ENCODE results near the gene DHX34. TPM values are rescaled to one million over a fixed set of nuclear protein-coding genes. Genes with fewer than 3 reads are reported as not detected.
"Not testable (repeated sequence)": the region's sequence is repeated elsewhere in the genome, so short reads cannot be mapped to it uniquely, and the experiment has no call there.

Gene DHX34
- total RNA-seq, 2 experiments from 2014 or later = 17.4 to 19.5 TPM

DNA sequence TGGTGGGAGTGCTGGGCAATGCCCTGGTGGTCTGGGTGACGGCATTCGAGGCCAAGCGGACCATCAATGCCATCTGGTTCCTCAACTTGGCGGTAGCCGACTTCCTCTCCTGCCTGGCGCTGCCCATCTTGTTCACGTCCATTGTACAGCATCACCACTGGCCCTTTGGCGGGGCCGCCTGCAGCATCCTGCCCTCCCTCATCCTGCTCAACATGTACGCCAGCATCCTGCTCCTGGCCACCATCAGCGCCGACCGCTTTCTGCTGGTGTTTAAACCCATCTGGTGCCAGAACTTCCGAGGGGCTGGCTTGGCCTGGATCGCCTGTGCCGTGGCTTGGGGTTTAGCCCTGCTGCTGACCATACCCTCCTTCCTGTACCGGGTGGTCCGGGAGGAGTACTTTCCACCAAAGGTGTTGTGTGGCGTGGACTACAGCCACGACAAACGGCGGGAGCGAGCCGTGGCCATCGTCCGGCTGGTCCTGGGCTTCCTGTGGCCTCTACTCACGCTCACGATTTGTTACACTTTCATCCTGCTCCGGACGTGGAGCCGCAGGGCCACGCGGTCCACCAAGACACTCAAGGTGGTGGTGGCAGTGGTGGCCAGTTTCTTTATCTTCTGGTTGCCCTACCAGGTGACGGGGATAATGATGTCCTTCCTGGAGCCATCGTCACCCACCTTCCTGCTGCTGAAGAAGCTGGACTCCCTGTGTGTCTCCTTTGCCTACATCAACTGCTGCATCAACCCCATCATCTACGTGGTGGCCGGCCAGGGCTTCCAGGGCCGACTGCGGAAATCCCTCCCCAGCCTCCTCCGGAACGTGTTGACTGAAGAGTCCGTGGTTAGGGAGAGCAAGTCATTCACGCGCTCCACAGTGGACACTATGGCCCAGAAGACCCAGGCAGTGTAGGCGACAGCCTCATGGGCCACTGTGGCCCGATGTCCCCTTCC lies 28.9 kb upstream of the DHX34 start:
- DNase-seq = no peak
- Mint-ChIP-seq H3K9me3 (no peaks in the 10 kb centered on the region), H3K27me3 (peaks cover 59% of the 10 kb centered on the region), H3K4me1 (peaks cover 4% of the 10 kb centered on the region), H3K36me3 (no peaks in the 10 kb centered on the region), H3K4me3 (no peak overlapping the region), H3K27ac (no peak overlapping the region)

DNA sequence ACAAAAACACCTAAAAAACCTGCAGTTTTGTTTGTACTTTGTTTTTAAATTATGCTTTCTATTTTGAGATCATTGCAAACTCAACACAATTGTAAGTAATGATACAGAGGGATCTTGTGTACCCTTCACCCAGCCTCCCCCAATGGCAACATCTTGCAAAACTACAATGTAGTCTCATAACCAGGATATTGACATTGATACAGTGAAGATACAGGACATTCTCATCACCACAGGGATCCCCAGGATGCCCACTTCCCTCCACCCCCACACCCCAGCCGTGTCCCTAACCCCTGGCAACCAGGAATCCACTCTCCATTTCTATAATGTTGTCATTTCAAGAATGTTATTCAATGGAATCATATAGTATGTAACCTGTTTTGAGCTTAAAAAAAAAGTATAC lies 27.5 kb upstream of the DHX34 start:
- Mint-ChIP-seq H3K27me3 (peaks cover 51% of the 10 kb centered on the region), H3K4me3 (no peak overlapping the region), H3K27ac (no peak overlapping the region), H3K36me3 (no peaks in the 10 kb centered on the region), H3K4me1 (no peaks in the 10 kb centered on the region), H3K9me3 (no peaks in the 10 kb centered on the region)
- DNase-seq = no peak

DNA sequence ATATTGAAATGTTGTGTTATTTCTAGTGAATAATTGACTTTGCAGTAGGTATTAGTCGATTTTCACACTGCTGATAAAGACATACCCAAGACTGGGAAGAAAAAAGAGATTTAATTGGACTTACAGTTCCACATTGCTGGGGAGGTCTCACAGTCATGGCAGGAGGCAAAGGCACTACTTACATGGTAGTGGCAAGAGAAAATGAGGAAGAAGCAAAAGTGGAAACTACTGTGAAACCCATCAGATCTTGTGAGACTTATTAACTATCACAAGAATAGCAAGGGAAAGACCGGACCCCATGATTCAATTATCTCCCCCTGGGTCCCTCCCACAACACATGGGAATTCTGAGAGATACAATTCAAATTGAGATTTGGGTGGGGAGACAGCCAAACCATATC lies 27.1 kb upstream of the DHX34 start:
- no peak for DNase-seq
- Mint-ChIP-seq H3K27me3 (peaks cover 47% of the 10 kb centered on the region), H3K4me3 (no peak overlapping the region), H3K27ac (no peak overlapping the region), H3K9me3 (no peaks in the 10 kb centered on the region), H3K36me3 (no peaks in the 10 kb centered on the region), H3K4me1 (no peaks in the 10 kb centered on the region)

DNA sequence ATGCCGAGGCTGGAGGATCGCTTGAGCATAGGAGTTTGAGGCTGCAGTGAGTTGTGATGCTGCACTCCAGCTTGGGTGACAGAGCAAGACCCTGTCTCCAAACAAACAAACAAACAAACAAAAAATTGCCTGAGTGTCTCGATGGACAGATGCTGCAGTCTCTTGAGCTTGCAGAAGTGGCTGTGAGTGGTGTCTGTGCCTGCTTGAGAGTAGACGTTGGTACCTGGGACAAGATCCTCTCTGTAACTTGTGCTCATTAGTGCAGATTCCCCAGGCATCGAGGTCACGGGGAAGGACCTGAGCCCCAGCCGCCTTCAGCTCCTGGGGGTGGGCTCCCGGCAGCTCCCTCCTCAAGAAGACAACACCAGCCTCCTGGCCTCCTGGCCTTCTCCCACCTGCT lies 25.7 kb upstream of the DHX34 start:
- Mint-ChIP-seq H3K27me3 (peaks cover 47% of the 10 kb centered on the region), H3K36me3 (no peaks in the 10 kb centered on the region), H3K4me3 (no peak overlapping the region), H3K27ac (no peak overlapping the region), H3K9me3 (no peaks in the 10 kb centered on the region), H3K4me1 (no peaks in the 10 kb centered on the region)
- DNase-seq = no peak

DNA sequence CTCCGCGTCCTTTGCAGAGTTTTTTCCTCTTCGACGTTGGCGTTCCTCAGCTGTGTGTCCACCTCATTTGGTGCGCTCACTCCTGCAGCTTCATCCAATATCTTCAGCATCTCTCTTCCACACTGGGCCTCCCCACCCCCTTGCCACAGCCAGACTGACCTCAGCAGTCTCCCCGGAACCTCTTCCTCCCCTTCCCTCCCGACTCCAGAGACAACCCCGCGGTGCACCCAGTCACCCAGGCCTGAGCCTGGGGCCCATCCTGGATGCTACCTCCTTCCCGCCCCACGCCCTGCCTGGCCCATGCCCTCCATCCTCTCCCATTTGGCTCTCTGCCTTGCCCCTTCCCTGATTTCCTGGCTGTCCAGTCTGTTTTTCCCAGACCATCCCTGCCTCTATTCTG lies 25.2 kb upstream of the DHX34 start:
- no peak overlapping the region for H3K27ac Mint-ChIP-seq
- DNase-seq = no peak
- no peaks in the 10 kb centered on the region for H3K4me1 Mint-ChIP-seq
- no peaks in the 10 kb centered on the region for H3K36me3 Mint-ChIP-seq
- no peaks in the 10 kb centered on the region for H3K9me3 Mint-ChIP-seq
- H3K27me3 Mint-ChIP-seq = peaks cover 48% of the 10 kb centered on the region
- H3K4me3 Mint-ChIP-seq = no peak overlapping the region

DNA sequence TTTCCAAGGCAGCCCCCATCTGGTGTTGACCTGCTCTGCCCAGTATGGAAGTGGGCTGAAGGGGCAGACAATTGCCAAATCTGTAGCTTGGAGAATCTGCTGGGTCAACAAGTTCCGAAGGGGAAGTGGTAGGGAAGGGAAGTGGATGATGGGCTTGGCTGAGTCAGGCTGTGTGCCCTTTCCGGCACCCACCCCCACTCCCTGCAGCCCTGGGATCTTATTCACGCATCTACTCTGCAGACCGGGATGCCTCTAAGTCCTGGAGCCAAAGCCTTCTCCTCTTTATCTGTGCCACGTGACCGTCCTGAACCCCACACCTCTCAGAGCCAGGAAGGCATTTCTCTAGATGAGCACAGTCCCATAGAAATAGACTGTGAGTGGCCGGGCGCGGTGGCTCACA lies 24.6 kb upstream of the DHX34 start:
- Mint-ChIP-seq H3K4me1 (no peaks in the 10 kb centered on the region), H3K36me3 (no peaks in the 10 kb centered on the region), H3K9me3 (no peaks in the 10 kb centered on the region), H3K27me3 (peaks cover 41% of the 10 kb centered on the region), H3K4me3 (no peak overlapping the region), H3K27ac (no peak overlapping the region)
- DNase-seq = no peak

DNA sequence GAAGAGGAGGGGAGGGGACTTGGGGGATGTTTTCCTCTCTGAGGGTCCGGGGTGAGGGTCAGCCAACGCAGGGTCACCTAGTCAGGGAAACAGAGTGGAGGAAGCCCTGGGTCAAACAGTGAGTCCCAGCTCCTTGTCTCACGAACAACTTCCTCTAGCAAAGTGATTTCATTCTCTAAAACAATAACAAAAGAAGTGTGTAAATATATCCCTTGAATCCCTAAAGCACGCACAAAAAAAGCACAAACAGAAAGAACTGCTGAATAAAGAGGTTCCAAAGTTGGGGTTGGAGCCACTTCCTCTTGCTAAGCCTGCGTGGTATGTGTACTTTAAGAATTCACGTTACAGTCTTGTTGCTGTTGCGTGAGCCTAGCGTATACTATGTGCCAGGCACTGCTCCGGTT lies 18.6 kb upstream of the DHX34 start:
- no peak overlapping the region for H3K27ac Mint-ChIP-seq
- H3K4me3 Mint-ChIP-seq = no peak overlapping the region
- H3K4me1 Mint-ChIP-seq = no peaks in the 10 kb centered on the region
- DNase-seq = no peak
- H3K36me3 Mint-ChIP-seq = no peaks in the 10 kb centered on the region
- H3K27me3 Mint-ChIP-seq = peaks cover 7% of the 10 kb centered on the region
- no peaks in the 10 kb centered on the region for H3K9me3 Mint-ChIP-seq

DNA sequence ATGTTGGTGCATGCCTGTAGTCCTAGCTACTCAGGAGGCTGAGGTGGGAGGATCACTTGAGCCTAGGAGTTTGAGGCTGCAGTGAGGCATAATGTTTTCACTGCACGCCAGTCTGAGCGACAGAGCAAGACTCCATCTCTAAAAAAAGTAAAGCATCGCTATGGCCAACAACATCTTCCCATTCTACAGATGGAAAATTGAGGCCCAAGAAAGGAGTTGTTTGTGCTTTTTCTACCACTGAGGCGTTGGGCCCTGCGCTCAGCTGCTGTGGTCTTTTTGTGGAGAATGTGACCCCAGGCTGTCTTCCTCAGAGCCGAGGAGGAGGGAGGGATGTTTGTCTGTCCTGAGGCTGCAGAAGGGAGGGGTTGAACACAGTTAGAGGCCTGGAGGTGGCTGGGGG lies 17.6 kb upstream of the DHX34 start:
- DNase-seq = no peak
- Mint-ChIP-seq H3K4me3 (no peak overlapping the region), H3K36me3 (no peaks in the 10 kb centered on the region), H3K9me3 (no peaks in the 10 kb centered on the region), H3K27ac (no peak overlapping the region), H3K4me1 (no peaks in the 10 kb centered on the region), H3K27me3 (peaks cover 3% of the 10 kb centered on the region)

DNA sequence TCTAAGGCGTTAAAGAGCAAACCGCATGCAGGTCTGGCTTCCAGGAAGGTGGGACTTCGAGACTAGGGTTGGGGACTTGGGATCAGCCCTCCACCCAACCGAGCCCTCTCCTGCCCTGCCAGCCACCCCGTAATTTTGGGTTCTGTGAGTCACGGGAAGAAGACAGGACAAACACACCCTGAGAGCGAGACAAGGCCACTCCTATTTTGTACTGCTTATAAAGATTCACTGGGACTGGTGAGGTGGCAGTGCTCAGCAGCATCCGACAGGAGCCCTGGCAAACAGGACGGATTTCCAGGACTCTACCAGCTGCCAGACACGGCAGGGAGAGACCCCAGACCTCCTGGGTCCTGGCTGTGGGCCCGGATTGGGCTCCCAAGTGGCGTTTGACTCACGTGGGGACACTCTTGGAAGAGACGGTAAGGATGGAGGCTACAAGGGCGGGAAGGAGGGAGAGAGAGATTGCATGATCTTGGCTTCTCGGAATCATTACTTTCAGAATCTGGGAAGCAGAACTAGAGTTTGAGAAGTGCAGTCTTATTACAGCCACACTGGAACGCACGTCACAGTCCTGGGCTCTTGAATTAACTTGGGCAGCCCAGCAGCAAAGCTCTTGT lies 17.1 kb upstream of the DHX34 start, which contains the start of gene C5AR2:
TSS of gene C5AR2 (plus strand) at position 245 of the 617 bp plus-strand sequence. CDS start 8,625 bp downstream, outside the sequence.
- Mint-ChIP-seq H3K4me3 (no peak within 1 kb of the TSS), H3K9me3 (no peaks in the 10 kb centered on the region), H3K27me3 (peaks cover 3% of the 10 kb centered on the region), H3K36me3 (no peaks in the 10 kb centered on the region), H3K27ac (no peak within 1 kb of the TSS), H3K4me1 (peaks cover 3% of the 10 kb centered on the region)
- no peak for DNase-seq

DNA sequence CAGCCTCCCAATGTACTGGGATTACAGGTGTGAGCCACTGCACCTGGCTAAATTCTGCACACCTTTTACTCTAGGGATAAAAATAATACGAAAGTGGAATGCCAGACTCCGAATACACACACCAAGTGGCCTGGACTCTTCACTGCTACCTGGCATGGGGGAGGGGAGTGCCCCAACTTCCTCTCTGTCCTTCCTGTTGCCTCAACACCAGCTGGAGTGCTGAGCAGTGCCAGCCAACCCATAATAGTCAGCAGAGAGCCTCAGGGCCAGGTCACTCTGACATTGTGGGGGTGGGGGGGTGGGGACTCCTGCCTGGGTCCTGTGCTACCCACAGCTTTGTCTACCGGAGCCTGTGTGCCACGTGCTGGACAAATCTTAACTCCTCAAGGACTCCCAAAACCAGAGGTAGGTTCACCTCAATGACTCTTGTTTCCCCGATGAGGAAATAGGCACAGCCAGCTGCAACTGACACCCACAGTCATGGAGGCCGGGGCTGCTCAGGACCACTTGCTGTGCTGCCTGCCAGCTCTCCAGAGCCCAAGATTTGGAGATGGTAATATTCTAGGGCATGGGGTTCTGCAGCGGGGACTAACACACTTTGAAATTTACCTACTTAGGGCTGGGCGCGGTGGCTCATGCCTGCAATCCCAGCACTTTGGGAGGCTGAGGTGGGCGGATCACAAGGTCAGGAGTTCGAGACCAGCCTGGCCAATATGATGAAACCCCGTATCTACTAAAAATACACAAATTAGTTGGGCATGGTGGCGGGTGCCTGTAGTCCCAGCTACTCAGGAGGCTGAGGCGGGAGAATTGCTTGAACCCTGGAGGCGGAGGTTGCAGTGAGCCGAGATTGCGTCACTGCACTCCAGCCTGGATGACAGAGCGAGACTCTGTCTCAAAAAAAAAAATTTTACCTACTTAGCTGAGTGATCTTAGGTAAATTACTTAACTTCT lies 12.1 kb upstream of the DHX34 start:
- H3K4me1 Mint-ChIP-seq, H3K4me3 Mint-ChIP-seq, H3K9me3 Mint-ChIP-seq, DNase-seq, H3K27me3 Mint-ChIP-seq, H3K27ac Mint-ChIP-seq, H3K36me3 Mint-ChIP-seq: not testable (repeated sequence)

DNA sequence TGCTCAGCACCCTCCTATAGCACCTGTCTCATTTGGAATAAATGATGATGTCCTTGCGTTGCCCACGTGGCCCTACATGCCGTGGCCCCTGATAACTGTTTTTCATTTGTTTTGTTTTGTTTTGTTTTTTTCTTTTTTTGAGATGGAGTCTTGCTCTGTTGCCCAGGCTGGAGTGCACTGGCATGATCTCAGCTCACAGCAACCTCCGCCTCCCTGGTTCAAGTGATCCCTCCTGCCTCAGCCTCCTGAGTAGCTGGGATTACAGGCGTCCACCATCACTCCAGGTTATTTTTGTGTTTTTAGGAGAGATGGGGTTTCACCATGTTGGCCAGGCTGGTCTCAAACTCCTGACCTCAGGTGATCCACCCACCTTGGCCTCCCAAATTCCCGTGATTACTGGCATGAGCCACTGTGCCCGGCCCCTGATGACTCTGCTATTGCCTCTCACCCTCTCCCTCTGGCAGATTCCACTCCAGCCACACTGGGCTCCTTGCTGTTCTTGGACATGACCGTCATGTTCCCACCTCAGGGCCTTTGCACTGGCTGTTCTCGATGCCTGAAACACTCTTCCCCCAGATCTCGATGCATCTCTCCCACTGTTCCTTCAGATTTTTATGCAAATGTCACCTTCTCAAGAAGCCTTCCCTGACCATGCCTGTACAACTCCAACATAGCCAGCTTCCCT lies 9.8 kb upstream of the DHX34 start:
- Mint-ChIP-seq H3K27ac (no peak overlapping the region), H3K4me3 (no peak overlapping the region), H3K4me1 (peaks cover 3% of the 10 kb centered on the region), H3K9me3 (no peaks in the 10 kb centered on the region), H3K27me3 (peaks cover 3% of the 10 kb centered on the region), H3K36me3 (no peaks in the 10 kb centered on the region)
- no peak for DNase-seq

DNA sequence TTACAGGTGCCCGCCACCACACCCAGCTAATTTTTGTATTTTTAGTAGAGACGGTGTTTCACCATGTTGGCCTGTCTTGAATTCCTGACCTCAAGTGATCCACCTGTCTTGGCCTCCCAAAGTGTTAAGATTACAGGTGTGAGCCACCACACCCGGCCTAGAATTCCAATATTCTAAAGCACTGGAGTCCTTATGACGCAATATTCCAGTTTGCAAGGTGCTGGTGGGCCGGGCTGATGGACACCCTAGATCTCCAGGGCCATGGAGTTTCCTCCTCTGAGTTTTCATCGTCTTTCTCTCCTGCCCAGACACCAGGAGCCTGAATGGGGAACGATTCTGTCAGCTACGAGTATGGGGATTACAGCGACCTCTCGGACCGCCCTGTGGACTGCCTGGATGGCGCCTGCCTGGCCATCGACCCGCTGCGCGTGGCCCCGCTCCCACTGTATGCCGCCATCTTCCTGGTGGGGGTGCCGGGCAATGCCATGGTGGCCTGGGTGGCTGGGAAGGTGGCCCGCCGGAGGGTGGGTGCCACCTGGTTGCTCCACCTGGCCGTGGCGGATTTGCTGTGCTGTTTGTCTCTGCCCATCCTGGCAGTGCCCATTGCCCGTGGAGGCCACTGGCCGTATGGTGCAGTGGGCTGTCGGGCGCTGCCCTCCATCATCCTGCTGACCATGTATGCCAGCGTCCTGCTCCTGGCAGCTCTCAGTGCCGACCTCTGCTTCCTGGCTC lies 8.5 kb upstream of the DHX34 start:
- Mint-ChIP-seq H3K27me3 (peaks cover 3% of the 10 kb centered on the region), H3K4me1 (peaks cover 3% of the 10 kb centered on the region), H3K9me3 (no peaks in the 10 kb centered on the region), H3K4me3 (no peak overlapping the region), H3K27ac (no peak overlapping the region), H3K36me3 (no peaks in the 10 kb centered on the region)
- DNase-seq = no peak

DNA sequence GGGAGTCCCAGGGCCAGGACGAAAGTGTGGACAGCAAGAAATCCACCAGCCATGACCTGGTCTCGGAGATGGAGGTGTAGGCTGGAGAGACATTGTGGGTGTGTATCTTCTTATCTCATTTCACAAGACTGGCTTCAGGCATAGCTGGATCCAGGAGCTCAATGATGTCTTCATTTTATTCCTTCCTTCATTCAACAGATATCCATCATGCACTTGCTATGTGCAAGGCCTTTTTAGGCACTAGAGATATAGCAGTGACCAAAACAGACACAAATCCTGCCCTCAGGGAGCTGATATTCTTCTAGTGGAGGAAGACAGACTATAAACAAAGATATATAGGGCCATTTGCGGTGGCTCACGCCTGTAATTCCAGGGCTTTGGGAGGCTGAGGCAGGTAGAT lies 7.4 kb upstream of the DHX34 start:
- Mint-ChIP-seq H3K9me3 (no peaks in the 10 kb centered on the region), H3K36me3 (no peaks in the 10 kb centered on the region), H3K4me3 (no peak overlapping the region), H3K27me3 (peaks cover 6% of the 10 kb centered on the region), H3K27ac (no peak overlapping the region), H3K4me1 (peaks cover under 1% of the 10 kb centered on the region)
- DNase-seq = no peak

DNA sequence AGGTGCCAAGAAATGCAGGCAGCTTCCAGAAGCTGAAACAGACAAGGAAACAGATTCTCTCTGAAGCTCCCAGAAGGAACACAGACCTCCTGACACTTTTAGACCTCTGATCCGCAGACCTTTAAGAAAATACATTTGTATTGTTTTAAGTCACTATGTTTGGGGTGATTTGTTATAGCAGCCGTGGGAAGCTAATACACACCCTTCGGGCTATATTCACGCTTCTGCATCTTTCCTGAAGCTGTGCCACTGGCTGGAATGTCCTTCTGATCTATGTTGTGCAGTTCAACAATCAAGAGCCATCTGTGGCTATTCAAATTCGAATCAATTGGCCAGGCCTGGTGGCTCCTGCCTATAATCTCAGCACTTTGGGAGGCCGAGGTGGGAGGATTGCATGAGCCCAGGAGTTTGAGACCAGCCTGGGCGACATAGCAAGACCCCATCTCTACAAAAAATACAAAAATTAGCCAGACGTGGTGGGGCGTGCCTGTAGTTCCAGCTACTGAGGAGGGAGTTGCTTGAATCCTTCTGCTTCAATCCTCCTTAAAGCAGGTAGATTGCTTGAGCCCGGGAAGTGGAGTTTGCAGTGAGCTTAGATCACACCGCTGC lies 5.8 kb upstream of the DHX34 start:
- Mint-ChIP-seq H3K27me3 (peaks cover 6% of the 10 kb centered on the region), H3K9me3 (no peaks in the 10 kb centered on the region), H3K27ac (no peak overlapping the region), H3K4me1 (no peaks in the 10 kb centered on the region), H3K4me3 (no peak overlapping the region), H3K36me3 (no peaks in the 10 kb centered on the region)
- DNase-seq = no peak

Data from activated naive CD8-positive, alpha-beta T cell treated with anti-CD3 and anti-CD28 coated beads for 36 hours (primary cell).